ENCODE results near the gene LZIC.

LZIC gene

DNA sequence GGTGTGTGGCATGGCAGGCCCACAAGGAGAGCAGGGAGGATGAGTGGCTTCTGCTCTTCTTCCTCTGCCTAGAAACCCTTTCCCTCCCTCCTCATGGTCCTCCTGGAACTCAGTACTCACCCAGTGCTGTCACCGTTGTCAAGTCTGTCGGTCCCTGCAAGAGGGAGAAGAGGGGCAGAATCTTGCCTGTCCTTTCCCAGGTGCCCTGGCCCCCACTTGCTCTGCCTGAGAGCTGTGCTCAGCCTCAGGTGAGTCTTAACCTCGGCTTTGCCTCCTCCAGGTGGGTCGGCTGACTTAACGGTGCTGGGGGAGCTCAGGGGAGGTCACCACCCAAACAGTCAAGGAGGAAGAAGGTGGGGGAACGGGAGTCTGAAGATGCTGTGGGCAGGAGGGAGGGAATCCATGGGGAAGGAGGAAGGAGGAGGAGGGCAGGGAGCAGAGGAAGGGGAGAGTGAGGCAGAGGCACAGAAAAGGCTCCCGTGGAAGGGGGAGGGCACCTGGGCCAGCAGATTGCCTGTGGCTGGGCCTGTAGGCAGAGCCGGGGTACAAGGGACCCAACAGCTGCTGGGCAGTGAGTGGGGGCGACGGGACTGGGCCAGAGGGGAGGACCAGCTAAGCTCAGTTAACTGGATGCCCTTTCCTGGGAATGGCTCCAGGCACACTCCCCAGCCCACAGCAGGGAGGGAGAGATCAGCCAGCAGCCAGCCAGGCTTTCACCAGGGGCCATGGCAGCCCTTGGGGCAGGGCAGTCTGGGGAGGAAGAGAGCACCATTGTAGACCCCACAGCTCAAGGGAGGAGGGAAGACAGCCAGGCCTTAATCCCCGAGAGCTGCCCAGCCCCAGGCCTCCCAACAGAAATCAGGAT lies 59.4 kb downstream of the LZIC start:
- ATAC-seq: no peak

DNA sequence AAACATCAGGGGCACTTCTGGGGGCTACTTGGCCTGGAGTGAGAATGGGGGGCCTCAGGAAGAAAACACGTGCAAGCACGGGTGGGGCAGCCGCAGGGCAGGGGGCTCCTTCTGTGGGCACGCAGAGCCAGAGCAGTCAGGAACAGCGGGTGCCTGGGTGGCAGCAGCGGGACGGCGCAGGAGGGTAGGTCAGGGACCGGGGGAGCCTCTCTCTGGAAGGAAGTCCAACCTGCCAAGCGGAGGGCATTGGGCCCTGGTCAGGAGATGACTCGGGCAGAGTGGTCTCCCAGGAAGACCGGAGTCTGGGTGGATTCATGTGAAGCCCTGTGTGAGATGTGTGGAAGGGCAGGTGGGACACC lies 60.3 kb downstream of the LZIC start:
- no peak for ATAC-seq
- TF ChIP-seq SNAI2 (CRISPR knock-in tag; IDR thresholded peaks at IDR 0.05): no peak
- no peak for TF ChIP-seq ZC3H10 (CRISPR knock-in tag; IDR thresholded peaks at IDR 0.05)

More for the DNA sequence above, 59.4 kb downstream of the LZIC start:
- TF ChIP-seq CSRNP3 (CRISPR knock-in tag; IDR thresholded peaks at IDR 0.05) (no peak), ZNF8 (CRISPR knock-in tag; IDR thresholded peaks at IDR 0.05) (no peak)

DNA sequence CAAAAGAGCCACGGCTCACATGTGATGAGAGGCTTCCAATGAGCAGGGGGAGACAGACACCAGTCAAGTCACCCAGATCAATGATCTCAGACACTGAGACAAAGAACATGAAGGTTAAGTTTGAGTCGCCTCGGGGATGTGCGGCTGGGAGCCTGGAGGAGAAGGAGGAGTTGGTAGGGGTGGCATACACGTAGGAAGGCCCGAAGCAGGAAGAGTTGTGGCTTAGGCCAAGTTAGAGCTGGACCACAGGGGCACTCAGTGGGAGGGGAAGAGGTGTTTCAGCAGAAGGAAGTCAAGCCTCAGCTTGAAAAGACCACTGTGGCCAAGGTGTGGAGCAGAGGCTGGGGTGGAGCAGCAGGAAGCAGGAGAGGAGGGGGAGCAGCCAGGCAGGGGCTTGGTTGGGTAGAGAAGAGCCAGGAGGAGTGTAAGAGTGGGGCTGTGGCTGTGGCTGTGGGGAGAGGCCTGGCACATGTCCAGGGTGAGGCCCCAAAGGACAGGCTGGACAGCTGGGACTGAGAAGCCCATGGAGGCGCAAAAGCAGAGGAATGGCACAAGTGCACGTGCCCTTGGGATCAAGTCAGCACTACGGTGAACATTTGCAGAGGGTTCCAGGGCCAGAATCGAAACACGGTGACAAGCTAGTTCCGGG lies 60.8 kb downstream of the LZIC start:
- TF ChIP-seq ZFP30 (CRISPR knock-in tag; IDR thresholded peaks at IDR 0.05) (no peak), ESRRG (CRISPR knock-in tag; IDR thresholded peaks at IDR 0.05) (no peak), TCF4 (CRISPR knock-in tag; IDR thresholded peaks at IDR 0.05; ENCODE audit: borderline replicate concordance) (no peak), CSDC2 (CRISPR knock-in tag; IDR thresholded peaks at IDR 0.05) (no peak), TSHZ2 (CRISPR knock-in tag; IDR thresholded peaks at IDR 0.05) (no peak)
- TF ChIP-seq, protein P1, sequence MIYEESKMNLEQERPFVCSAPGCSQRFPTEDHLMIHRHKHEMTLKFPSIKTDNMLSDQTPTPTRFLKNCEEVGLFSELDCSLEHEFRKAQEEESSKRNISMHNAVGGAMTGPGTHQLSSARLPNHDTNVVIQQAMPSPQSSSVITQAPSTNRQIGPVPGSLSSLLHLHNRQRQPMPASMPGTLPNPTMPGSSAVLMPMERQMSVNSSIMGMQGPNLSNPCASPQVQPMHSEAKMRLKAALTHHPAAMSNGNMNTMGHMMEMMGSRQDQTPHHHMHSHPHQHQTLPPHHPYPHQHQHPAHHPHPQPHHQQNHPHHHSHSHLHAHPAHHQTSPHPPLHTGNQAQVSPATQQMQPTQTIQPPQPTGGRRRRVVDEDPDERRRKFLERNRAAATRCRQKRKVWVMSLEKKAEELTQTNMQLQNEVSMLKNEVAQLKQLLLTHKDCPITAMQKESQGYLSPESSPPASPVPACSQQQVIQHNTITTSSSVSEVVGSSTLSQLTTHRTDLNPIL (CRISPR knock-in tag; IDR thresholded peaks at IDR 0.05; ENCODE audit: low read depth): no peak
- peak; percentile 10; the same call in 1 of the 3 replicates for ATAC-seq

GRCh38 chr1:9881838-9882249 lies 61.3 kb downstream of the LZIC start:
- peak; percentile 82 for ATAC-seq
- peak; percentile 98 for TF ChIP-seq ZFP3 (CRISPR knock-in tag; IDR thresholded peaks at IDR 0.05)
- TF ChIP-seq PPARA (CRISPR knock-in tag; IDR thresholded peaks at IDR 0.05; ENCODE audit: borderline replicate concordance): no peak
